Measurements from ENCODE around the gene ARHGEF19.
A peak's percentile ranks its signal among the peaks of the same experiment; 100 is the strongest.

DNA sequence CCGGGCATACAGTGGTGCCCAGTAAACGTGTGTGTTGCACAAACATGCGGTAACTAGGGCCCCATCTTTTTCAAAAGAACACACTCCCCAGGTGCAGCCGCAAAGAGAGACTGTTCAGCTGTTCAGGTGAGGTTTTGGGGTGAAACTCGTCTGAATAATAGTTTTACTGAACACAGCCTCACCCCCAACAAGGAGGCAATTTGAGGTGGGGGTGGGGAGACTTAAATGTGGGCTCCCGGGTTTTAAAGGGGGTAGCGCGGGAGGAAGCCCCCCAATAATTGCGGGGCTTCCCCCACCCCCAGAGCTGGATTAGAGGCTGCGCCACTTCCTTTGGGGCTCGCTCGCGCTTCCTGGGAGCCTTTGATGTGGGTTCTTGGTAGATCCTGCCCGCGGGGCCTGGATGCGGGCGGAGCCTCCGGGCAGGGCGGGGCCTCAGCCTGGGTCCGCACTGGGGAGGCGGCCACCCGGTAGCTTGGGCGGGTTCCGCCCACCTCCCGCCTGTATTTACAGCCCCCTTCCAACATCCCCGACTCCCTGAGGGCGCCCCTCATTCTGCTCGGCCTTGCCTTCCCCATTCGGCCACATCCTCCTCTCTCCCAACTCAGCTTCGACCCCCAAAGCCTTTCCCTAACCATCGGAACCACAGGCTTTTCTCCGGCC, 50.2 kb downstream of the ARHGEF19 start:
- no peak for TF ChIP-seq SREBF1 (IDR thresholded peaks at IDR 0.05; ENCODE audit: borderline replicate concordance, low read depth, low read length)
- TF ChIP-seq, protein P1, sequence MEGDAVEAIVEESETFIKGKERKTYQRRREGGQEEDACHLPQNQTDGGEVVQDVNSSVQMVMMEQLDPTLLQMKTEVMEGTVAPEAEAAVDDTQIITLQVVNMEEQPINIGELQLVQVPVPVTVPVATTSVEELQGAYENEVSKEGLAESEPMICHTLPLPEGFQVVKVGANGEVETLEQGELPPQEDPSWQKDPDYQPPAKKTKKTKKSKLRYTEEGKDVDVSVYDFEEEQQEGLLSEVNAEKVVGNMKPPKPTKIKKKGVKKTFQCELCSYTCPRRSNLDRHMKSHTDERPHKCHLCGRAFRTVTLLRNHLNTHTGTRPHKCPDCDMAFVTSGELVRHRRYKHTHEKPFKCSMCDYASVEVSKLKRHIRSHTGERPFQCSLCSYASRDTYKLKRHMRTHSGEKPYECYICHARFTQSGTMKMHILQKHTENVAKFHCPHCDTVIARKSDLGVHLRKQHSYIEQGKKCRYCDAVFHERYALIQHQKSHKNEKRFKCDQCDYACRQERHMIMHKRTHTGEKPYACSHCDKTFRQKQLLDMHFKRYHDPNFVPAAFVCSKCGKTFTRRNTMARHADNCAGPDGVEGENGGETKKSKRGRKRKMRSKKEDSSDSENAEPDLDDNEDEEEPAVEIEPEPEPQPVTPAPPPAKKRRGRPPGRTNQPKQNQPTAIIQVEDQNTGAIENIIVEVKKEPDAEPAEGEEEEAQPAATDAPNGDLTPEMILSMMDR (IDR thresholded peaks at IDR 0.05 in 2 of 3, conservative IDR thresholded peaks at IDR 0.05 in 1 of 3; ENCODE audit: insufficient read depth in 2 of 3, low read depth in 1 of 3, low read length in 3 of 3) = no peak
- TF ChIP-seq, protein P2, sequence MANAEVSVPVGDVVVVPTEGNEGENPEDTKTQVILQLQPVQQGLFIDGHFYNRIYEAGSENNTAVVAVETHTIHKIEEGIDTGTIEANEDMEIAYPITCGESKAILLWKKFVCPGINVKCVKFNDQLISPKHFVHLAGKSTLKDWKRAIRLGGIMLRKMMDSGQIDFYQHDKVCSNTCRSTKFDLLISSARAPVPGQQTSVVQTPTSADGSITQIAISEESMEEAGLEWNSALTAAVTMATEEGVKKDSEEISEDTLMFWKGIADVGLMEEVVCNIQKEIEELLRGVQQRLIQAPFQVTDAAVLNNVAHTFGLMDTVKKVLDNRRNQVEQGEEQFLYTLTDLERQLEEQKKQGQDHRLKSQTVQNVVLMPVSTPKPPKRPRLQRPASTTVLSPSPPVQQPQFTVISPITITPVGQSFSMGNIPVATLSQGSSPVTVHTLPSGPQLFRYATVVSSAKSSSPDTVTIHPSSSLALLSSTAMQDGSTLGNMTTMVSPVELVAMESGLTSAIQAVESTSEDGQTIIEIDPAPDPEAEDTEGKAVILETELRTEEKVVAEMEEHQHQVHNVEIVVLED (CRISPR knock-in tag; IDR thresholded peaks at IDR 0.05) = no peak
- TF ChIP-seq BACH1 (tag; IDR thresholded peaks at IDR 0.05) = no peak
- no peak for TF ChIP-seq SREBF2 (CRISPR knock-in tag; IDR thresholded peaks at IDR 0.05)
- peak; percentile 81; the same call in 1 of the 2 replicates for TF ChIP-seq TCF7L2 (IDR thresholded peaks at IDR 0.05; ENCODE audit: low read depth, low read length)
- TF ChIP-seq SMARCC2 (IDR thresholded peaks at IDR 0.05; ENCODE audit: low read depth) = no peak
- TF ChIP-seq CBFB (CRISPR knock-in tag; IDR thresholded peaks at IDR 0.05) = no peak
- no peak for TF ChIP-seq BRD4 (IDR thresholded peaks at IDR 0.05)
- TF ChIP-seq WHSC1 (IDR thresholded peaks at IDR 0.05; ENCODE audit: low read length) = no peak
- TF ChIP-seq, protein P3, sequence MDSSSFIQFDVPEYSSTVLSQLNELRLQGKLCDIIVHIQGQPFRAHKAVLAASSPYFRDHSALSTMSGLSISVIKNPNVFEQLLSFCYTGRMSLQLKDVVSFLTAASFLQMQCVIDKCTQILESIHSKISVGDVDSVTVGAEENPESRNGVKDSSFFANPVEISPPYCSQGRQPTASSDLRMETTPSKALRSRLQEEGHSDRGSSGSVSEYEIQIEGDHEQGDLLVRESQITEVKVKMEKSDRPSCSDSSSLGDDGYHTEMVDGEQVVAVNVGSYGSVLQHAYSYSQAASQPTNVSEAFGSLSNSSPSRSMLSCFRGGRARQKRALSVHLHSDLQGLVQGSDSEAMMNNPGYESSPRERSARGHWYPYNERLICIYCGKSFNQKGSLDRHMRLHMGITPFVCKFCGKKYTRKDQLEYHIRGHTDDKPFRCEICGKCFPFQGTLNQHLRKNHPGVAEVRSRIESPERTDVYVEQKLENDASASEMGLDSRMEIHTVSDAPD (CRISPR knock-in tag; IDR thresholded peaks at IDR 0.05) = no peak
- TF ChIP-seq HDAC8 (tag; IDR thresholded peaks at IDR 0.05) = no peak
- TF ChIP-seq KDM4B (IDR thresholded peaks at IDR 0.05; ENCODE audit: borderline replicate concordance in 2 of 2, low read depth in 1 of 2) = no peak

Measured in K562 (cell line).